Measurements from ENCODE around the gene A2M. TPM values are rescaled to one million over a fixed set of nuclear protein-coding genes. Genes with fewer than 3 reads are reported as not detected.

Gene A2M
- total and polyA plus RNA-seq, 12 donors: 141 to 897 (median 335) TPM

GRCh38 chr12:9113987-9114309 is 1.8 kb downstream of the A2M start:
- no peak overlapping the region for H3K27ac ChIP-seq

GRCh38 chr12:9113296-9113986 is 2.3 kb downstream of the A2M start:
- Histone ChIP-seq H3K4me1 (replicated peaks in 1 of 2) (peaks cover 0 to 19% of the 10 kb centered on the region in 2 donors), H3K9me3 (replicated peaks in 1 of 3) (no peaks in the 10 kb centered on the region), H3K36me3 (replicated peaks in 1 of 2) (peaks cover 0 to 23% of the 10 kb centered on the region in 2 donors), H3K27me3 (no peaks in the 10 kb centered on the region), H3K27ac (peak overlapping the region in 1 of 5 donors; percentile 31), H3K4me3 (peak overlapping the region in 1 of 4 donors; percentile 56)
- 75 to 88% (median 81%) methylated on average over 7 of the region's 7 CpGs for WGBS, 4 donors
- intact Hi-C loops (cut with DNase I): no loop called here
- no peak for DNase-seq
- TF ChIP-seq, protein P1, sequence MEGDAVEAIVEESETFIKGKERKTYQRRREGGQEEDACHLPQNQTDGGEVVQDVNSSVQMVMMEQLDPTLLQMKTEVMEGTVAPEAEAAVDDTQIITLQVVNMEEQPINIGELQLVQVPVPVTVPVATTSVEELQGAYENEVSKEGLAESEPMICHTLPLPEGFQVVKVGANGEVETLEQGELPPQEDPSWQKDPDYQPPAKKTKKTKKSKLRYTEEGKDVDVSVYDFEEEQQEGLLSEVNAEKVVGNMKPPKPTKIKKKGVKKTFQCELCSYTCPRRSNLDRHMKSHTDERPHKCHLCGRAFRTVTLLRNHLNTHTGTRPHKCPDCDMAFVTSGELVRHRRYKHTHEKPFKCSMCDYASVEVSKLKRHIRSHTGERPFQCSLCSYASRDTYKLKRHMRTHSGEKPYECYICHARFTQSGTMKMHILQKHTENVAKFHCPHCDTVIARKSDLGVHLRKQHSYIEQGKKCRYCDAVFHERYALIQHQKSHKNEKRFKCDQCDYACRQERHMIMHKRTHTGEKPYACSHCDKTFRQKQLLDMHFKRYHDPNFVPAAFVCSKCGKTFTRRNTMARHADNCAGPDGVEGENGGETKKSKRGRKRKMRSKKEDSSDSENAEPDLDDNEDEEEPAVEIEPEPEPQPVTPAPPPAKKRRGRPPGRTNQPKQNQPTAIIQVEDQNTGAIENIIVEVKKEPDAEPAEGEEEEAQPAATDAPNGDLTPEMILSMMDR (IDR thresholded peaks at IDR 0.05): no peak
- no peak for TF ChIP-seq POLR2A (IDR thresholded peaks at IDR 0.05)

More at GRCh38 chr12:9113987-9114309, 1.8 kb downstream of the A2M start:
- TF ChIP-seq, protein P1 (IDR thresholded peaks at IDR 0.05): no peak
- no peak for TF ChIP-seq POLR2A (IDR thresholded peaks at IDR 0.05)
- H3K4me3 ChIP-seq: peak overlapping the region in 1 of 4 donors; percentile 56
- H3K9me3 ChIP-seq (replicated peaks in 1 of 3): no peaks in the 10 kb centered on the region
- no peaks in the 10 kb centered on the region for H3K27me3 ChIP-seq
- intact Hi-C loops (cut with DNase I): no loop called here
- H3K36me3 ChIP-seq (replicated peaks in 1 of 2): peaks cover 0 to 18% of the 10 kb centered on the region in 2 donors
- H3K4me1 ChIP-seq (replicated peaks in 1 of 2): peaks cover 0 to 24% of the 10 kb centered on the region in 2 donors
- WGBS, 4 donors: 71 to 92% (median 78%) methylated on average over 1 of the region's 1 CpG
- no peak for DNase-seq

GRCh38 chr12:9112076-9112853 is 3.5 kb downstream of the A2M start:
- peak overlapping the region in 1 of 5 donors; percentile 1 for H3K27ac ChIP-seq
- intact Hi-C loops (cut with DNase I): no loop called here
- 86 to 91% (median 87%) methylated on average over 6 of the region's 6 CpGs for WGBS, 4 donors
- H3K4me3 ChIP-seq: peak overlapping the region in 1 of 4 donors; percentile 56
- H3K36me3 ChIP-seq (replicated peaks in 1 of 2): peaks cover 0 to 26% of the 10 kb centered on the region in 2 donors
- no peaks in the 10 kb centered on the region for H3K27me3 ChIP-seq
- TF ChIP-seq POLR2A (IDR thresholded peaks at IDR 0.05): no peak
- TF ChIP-seq, protein P1 (IDR thresholded peaks at IDR 0.05): no peak
- no peak for DNase-seq
- H3K4me1 ChIP-seq (replicated peaks in 1 of 2): peaks cover 0 to 10% of the 10 kb centered on the region in 2 donors
- H3K9me3 ChIP-seq (replicated peaks in 1 of 3): no peaks in the 10 kb centered on the region

DNA sequence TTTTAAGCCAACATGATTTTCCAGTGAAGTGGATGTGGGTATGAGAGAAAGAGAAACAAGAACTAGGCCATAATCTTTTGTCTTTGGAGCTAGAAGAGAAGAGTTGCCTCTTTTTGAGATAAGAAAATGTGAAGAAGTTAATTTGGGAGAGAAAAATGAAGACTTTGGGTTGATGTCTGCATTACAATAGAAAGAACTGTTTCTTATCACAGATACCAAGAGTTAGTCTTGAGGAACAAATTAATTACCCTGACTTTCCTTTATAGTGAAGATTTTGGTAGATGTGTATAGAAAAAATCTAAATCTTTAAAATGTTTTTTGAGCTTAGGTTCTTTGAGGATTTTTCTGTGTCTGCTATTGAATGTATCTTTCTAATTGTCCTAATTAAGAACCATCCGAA is 4.2 kb downstream of the A2M start:
- no peaks in the 10 kb centered on the region for H3K27me3 ChIP-seq
- no peak for TF ChIP-seq POLR2A (IDR thresholded peaks at IDR 0.05)
- TF ChIP-seq, protein P1 (IDR thresholded peaks at IDR 0.05): no peak
- DNase-seq: no peak
- H3K4me1 ChIP-seq (replicated peaks in 1 of 2): peaks cover 0 to 2% of the 10 kb centered on the region in 2 donors
- H3K36me3 ChIP-seq (replicated peaks in 1 of 2): peaks cover 0 to 28% of the 10 kb centered on the region in 2 donors
- no peak overlapping the region for H3K4me3 ChIP-seq
- no peaks in the 10 kb centered on the region for H3K9me3 ChIP-seq (replicated peaks in 1 of 3)
- no peak overlapping the region for H3K27ac ChIP-seq
- intact Hi-C loops (cut with DNase I): no loop called here
- 78 to 86% (median 83%) methylated on average over 1 of the region's 1 CpG for WGBS, 4 donors

Data from adrenal gland (tissue), 12 donors.